B cell (primary cell): ENCODE results near the gene IQCH. TPM values are rescaled to one million over a fixed set of nuclear protein-coding genes. Genes with fewer than 3 reads are reported as not detected.

Experiments
- ATAC-seq: fragments of 200-7000 bp; cut with Tn5 transposase; one replicate; pipeline ENCODE4 v1.10.0; 2021; ENCODE audit warnings: low read depth, mild to moderate bottlenecking, moderate number of reproducible peaks, moderate library complexity
- CTCF ChIA-PET: fragments of 350-600 bp; sonication (Branson Sonifier 250); formaldehyde crosslinking; loops from one replicate; lab custom pipeline; 2021; ENCODE audit warnings: antibody characterized with exemption, inconsistent platforms; lab: Charles Lee
- POLR2A ChIA-PET: fragments of 350-600 bp; sonication (Branson Sonifier 250); formaldehyde crosslinking; loops from one replicate; lab custom pipeline; 2021; ENCODE audit warnings: antibody characterized with exemption; lab: Charles Lee
- DNase-seq: peaks from one replicate; pipeline ENCODE4 v3.0.0; 2013
- H2AFZ ChIP-seq: 2 replicates; pipeline ENCODE4 v1.6.1; 2012; ENCODE audit warnings: mild to moderate bottlenecking, low read depth, low read length; ENCODE audit not compliant: insufficient read depth, poor library complexity, severe bottlenecking
- H3K27ac ChIP-seq, 2 donors: 1 replicate in 1 of 2; 2 replicates in 1 of 2; pipeline ENCODE4 v1.5.1; 2012 to 2013; ENCODE audit warnings: low read length in 2 of 2, mild to moderate bottlenecking in 2 of 2, moderate library complexity in 1 of 2
- H3K27me3 ChIP-seq, 4 experiments: fragments of 200-600 bp in 1 of 4; sonication (generic) in 1 of 4; replicated peaks in 1 of 4; 1 replicate in 2 of 4; 2 replicates in 2 of 4; pipeline versions ENCODE4 v1.6.1 to v1.7.0; 2013 to 2016; ENCODE audit warnings: low read length in 3 of 4, mild to moderate bottlenecking in 2 of 4, mixed read lengths in 1 of 4, moderate library complexity in 1 of 4; ENCODE audit not compliant: insufficient read depth in 4 of 4, control insufficient read depth in 3 of 4; ENCODE audit errors: control extremely low read depth in 1 of 4
- H3K36me3 ChIP-seq, 2 experiments: replicated peaks in 1 of 2; 1 replicate in 1 of 2; 2 replicates in 1 of 2; pipeline versions ENCODE4 v1.6.1 to v1.7.1; 2013; ENCODE audit warnings: low read length in 1 of 2; ENCODE audit not compliant: insufficient read depth in 2 of 2, control insufficient read depth in 1 of 2; ENCODE audit errors: control extremely low read depth in 1 of 2, extremely low read depth in 1 of 2
- H3K4me1 ChIP-seq, 2 donors: fragments of 200-600 bp in 1 of 2; sonication (generic) in 1 of 2; 1 replicate in 1 of 2; 2 replicates in 1 of 2; pipeline versions ENCODE4 v1.5.1 to v1.6.1; 2013 to 2017; ENCODE audit warnings: low read length in 2 of 2; ENCODE audit not compliant: control insufficient read depth in 2 of 2, insufficient read depth in 2 of 2
- H3K4me2 ChIP-seq: replicated peaks from 2 replicates; pipeline ENCODE3; 2012; ENCODE audit warnings: mild to moderate bottlenecking, low read depth, low read length; ENCODE audit not compliant: poor library complexity, severe bottlenecking
- H3K4me3 ChIP-seq, 5 experiments: fragments of 200-600 bp in 1 of 5; sonication (generic) in 1 of 5; 1 replicate in 3 of 5; 2 replicates in 2 of 5; pipeline versions ENCODE4 v1.5.1 to v1.7.0; 2011 to 2016; ENCODE audit warnings: low read length in 4 of 5, mild to moderate bottlenecking in 4 of 5, low read depth in 2 of 5, control low read depth in 1 of 5, moderate library complexity in 1 of 5; ENCODE audit not compliant: insufficient read depth in 1 of 5; ENCODE audit errors: control extremely low read depth in 1 of 5, extremely low read depth in 1 of 5
- H3K79me2 ChIP-seq: fragments of 200-600 bp; sonication (generic); one replicate; pipeline ENCODE4 v1.6.0; 2016; ENCODE audit warnings: low read length; ENCODE audit not compliant: control insufficient read depth, insufficient read depth
- H3K9ac ChIP-seq: fragments of 200-600 bp; sonication (generic); 2 replicates; pipeline ENCODE4 v1.6.1; 2017; ENCODE audit warnings: mild to moderate bottlenecking, low read length, moderate library complexity
- H3K9me3 ChIP-seq, 3 donors: one replicate each; pipeline versions ENCODE4 v1.6.1 to v1.7.1; 2013; ENCODE audit warnings: low read length in 2 of 3; ENCODE audit not compliant: control insufficient read depth in 2 of 3, insufficient read depth in 1 of 3; ENCODE audit errors: control extremely low read depth in 1 of 3
- H4K20me1 ChIP-seq: 2 replicates; pipeline ENCODE4 v1.6.0; 2012; ENCODE audit warnings: mild to moderate bottlenecking, low read length; ENCODE audit not compliant: insufficient read depth, control insufficient read depth, poor library complexity, severe bottlenecking
- H3K27ac Mint-ChIP-seq: one replicate; pipeline ENCODE4 v1.8.0; 2021; ENCODE audit warnings: mixed read lengths
- H3K27me3 Mint-ChIP-seq: one replicate; pipeline ENCODE4 v1.8.0; 2021; ENCODE audit warnings: mixed read lengths
- H3K4me1 Mint-ChIP-seq: one replicate; pipeline ENCODE4 v1.8.0; 2021; ENCODE audit warnings: mixed read lengths
- H3K4me3 Mint-ChIP-seq: one replicate; pipeline ENCODE4 v1.8.0; 2021; ENCODE audit warnings: mixed read lengths
- H3K9me3 Mint-ChIP-seq: one replicate; pipeline ENCODE4 v1.8.0; 2022; ENCODE audit warnings: mixed read lengths; ENCODE audit not compliant: insufficient read depth
- CTCF ChIP-seq: fragments of 200-600 bp; IDR thresholded peaks from one replicate; pipeline ENCODE4 v1.8.0; 2022; ENCODE audit warnings: antibody characterized with exemption, mild to moderate bottlenecking
- EZH2 ChIP-seq: IDR thresholded peaks from 2 replicates; pipeline ENCODE4 v1.6.1; 2012; ENCODE audit warnings: borderline replicate concordance, low read depth, mild to moderate bottlenecking, moderate library complexity, low read length; ENCODE audit not compliant: insufficient read depth, poor library complexity, severe bottlenecking
- WGBS: methylation state at CpG from one replicate; pipeline ENCODE4 v1.1.5; 2013; ENCODE audit warnings: missing lambda C conversion rate; ENCODE audit not compliant: insufficient coverage; 5-methylcytosine and 5-hydroxymethylcytosine counted together
- intact Hi-C: fragments of 100-400 bp; cut with micrococcal nuclease; formaldehyde crosslinking; loops from one replicate; pipeline ENCODE4 v1.10.0; 2022
- polyA plus RNA-seq: library from polyadenylated mRNA; depleted of rRNA; stranded (reverse); fragments of >200 nt; gene quantifications from 2 replicates; pipeline ENCODE4 v1.2.3, GENCODE V29; 2012
- total RNA-seq, 2 donors: library from RNA; stranded (reverse); fragments of 120-200 nt in 1 of 2; gene quantifications; 1 replicate in 1 of 2; 2 replicates in 1 of 2; pipeline versions ENCODE4 v1.2.3 to v1.2.4, GENCODE V29; 2013 to 2022

The IQCH gene
- total and polyA plus RNA-seq, 2 donors (not counting 1 experiment from before 2014, with no cell fraction given) = 1.6 TPM; not detected in 1

DNA sequence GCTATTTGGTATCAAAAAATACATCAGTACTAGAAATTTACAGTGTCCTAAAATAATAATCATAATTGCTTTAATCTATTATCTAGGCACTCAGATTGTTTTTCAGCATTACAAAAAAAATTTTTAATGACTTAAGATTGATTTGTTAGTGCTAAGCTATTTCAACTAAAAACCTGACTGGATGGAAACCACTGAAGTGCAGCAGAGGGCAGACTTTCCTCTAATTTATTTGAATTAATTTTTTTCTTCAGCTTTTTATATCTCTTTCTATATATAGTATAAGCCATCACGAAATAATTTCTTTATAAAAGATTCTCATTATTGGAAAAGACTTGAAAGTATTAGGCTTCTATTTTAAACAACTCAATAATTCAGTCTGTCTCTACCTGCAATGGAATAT is 131.4 kb downstream of the IQCH start:
- Histone ChIP-seq H4K20me1 (no peaks in the 10 kb centered on the region), H3K9ac (no peak overlapping the region), H3K9me3 (no peaks in the 10 kb centered on the region), H3K27me3 (no peaks in the 10 kb centered on the region), H3K27ac (no peak overlapping the region), H2AFZ (no peak overlapping the region), H3K4me3 (no peak overlapping the region), H3K36me3 (no peaks in the 10 kb centered on the region), H3K4me2 (no peak overlapping the region), H3K4me1 (no peaks in the 10 kb centered on the region), H3K79me2 (no peaks in the 10 kb centered on the region)
- Mint-ChIP-seq H3K4me1 (no peaks in the 10 kb centered on the region), H3K9me3 (no peaks in the 10 kb centered on the region), H3K27me3 (peaks cover 10% of the 10 kb centered on the region), H3K4me3 (no peak overlapping the region), H3K27ac (no peak overlapping the region)
- intact Hi-C loops = no loop called here
- TF ChIP-seq CTCF (no peak), EZH2 (no peak)
- ATAC-seq (no peak), DNase-seq (no peak)
- WGBS = no CpG with 5 or more reads among the region's 1 CpG
- ChIA-PET CTCF (no interaction called here), POLR2A (no interaction called here)

- no peaks in the 10 kb centered on the region for H3K4me1 ChIP-seq
- H3K9me3 ChIP-seq = no peaks in the 10 kb centered on the region
- no peak overlapping the region for H3K4me2 ChIP-seq
- H3K27ac ChIP-seq = no peak overlapping the region
- ChIA-PET CTCF (no interaction called here), POLR2A (no interaction called here)
- H3K4me1 Mint-ChIP-seq = no peaks in the 10 kb centered on the region
- no peak overlapping the region for H2AFZ ChIP-seq
- no CpG with 5 or more reads among the region's 2 CpGs for WGBS
- peaks cover 14% of the 10 kb centered on the region for H3K27me3 Mint-ChIP-seq
- H3K27ac Mint-ChIP-seq = no peak overlapping the region
- H3K9me3 Mint-ChIP-seq = no peaks in the 10 kb centered on the region
- DNase-seq (no peak), ATAC-seq (no peak)
- H3K9ac ChIP-seq = no peak overlapping the region
- H3K4me3 Mint-ChIP-seq = no peak overlapping the region
- H3K27me3 ChIP-seq = no peaks in the 10 kb centered on the region
- intact Hi-C loops = no loop called here
- TF ChIP-seq EZH2 (no peak), CTCF (no peak)
- H4K20me1 ChIP-seq = no peaks in the 10 kb centered on the region
- H3K4me3 ChIP-seq = no peak overlapping the region
- no peaks in the 10 kb centered on the region for H3K79me2 ChIP-seq
- no peaks in the 10 kb centered on the region for H3K36me3 ChIP-seq
Observed at GRCh38 chr15:67386947-67387346, 132.4 kb downstream of the IQCH start.
